ENCODE data around the gene CORO1A.
"Not testable (repeated sequence)": the region's sequence is repeated elsewhere in the genome, so short reads cannot be mapped to it uniquely, and the experiment has no call there.

The CORO1A gene

GRCh38 chr16:30151091-30151490 is 32.3 kb upstream of the CORO1A start:
- no peak overlapping the region for H3K4me3 ChIP-seq (ENCODE audit: low read depth, low read length)
- no peak for DNase-seq (ENCODE audit: low read depth, low spot score)
- TF ChIP-seq CTCF (IDR thresholded peaks at IDR 0.05; ENCODE audit: low read depth, low read length) = no peak
- in situ Hi-C loops (cut with HindIII; ENCODE audit: low sequenced_read_pairs) = no loop called here

GRCh38 chr16:30152517-30152916 is 30.9 kb upstream of the CORO1A start:
- no peak for TF ChIP-seq CTCF (IDR thresholded peaks at IDR 0.05; ENCODE audit: low read depth, low read length)
- in situ Hi-C loops (cut with HindIII; ENCODE audit: low sequenced_read_pairs) = no loop called here
- H3K4me3 ChIP-seq (ENCODE audit: low read depth, low read length) = no peak overlapping the region
- DNase-seq (ENCODE audit: low read depth, low spot score) = no peak

- in situ Hi-C loops (cut with HindIII; ENCODE audit: low sequenced_read_pairs) = no loop called here
- no peak for TF ChIP-seq CTCF (IDR thresholded peaks at IDR 0.05; ENCODE audit: low read depth, low read length)
Measured at GRCh38 chr16:30155188-30155587, 28.2 kb upstream of the CORO1A start.

GRCh38 chr16:30157214-30157613 is 26.2 kb upstream of the CORO1A start:
- no peak overlapping the region for H3K4me3 ChIP-seq (ENCODE audit: low read depth, low read length)
- TF ChIP-seq CTCF (IDR thresholded peaks at IDR 0.05; ENCODE audit: low read depth, low read length) = no peak
- in situ Hi-C loops (cut with HindIII; ENCODE audit: low sequenced_read_pairs) = no loop called here
- no peak for DNase-seq (ENCODE audit: low read depth, low spot score)

More at GRCh38 chr16:30155188-30155587, 28.2 kb upstream of the CORO1A start:
- no peak overlapping the region for H3K4me3 ChIP-seq (ENCODE audit: low read depth, low read length)
- no peak for DNase-seq (ENCODE audit: low read depth, low spot score)

GRCh38 chr16:30163538-30163937 is 19.9 kb upstream of the CORO1A start:
- H3K4me3 ChIP-seq (ENCODE audit: low read depth, low read length) = no peak overlapping the region
- in situ Hi-C loops (cut with HindIII; ENCODE audit: low sequenced_read_pairs) = no loop called here
- TF ChIP-seq CTCF (IDR thresholded peaks at IDR 0.05; ENCODE audit: low read depth, low read length) = no peak
- no peak for DNase-seq (ENCODE audit: low read depth, low spot score)

GRCh38 chr16:30166202-30166902 is 17.1 kb upstream of the CORO1A start:
- no peak for DNase-seq (ENCODE audit: low read depth, low spot score)
- no peak overlapping the region for H3K4me3 ChIP-seq (ENCODE audit: low read depth, low read length)
- no peak for TF ChIP-seq CTCF (IDR thresholded peaks at IDR 0.05; ENCODE audit: low read depth, low read length)
- in situ Hi-C loops (cut with HindIII; ENCODE audit: low sequenced_read_pairs) = no loop called here

GRCh38 chr16:30168746-30169145 is 14.7 kb upstream of the CORO1A start:
- in situ Hi-C loops (cut with HindIII; ENCODE audit: low sequenced_read_pairs); H3K4me3 ChIP-seq (ENCODE audit: low read depth, low read length); DNase-seq (ENCODE audit: low read depth, low spot score): not testable (repeated sequence)

- H3K4me3 ChIP-seq (ENCODE audit: low read depth, low read length); DNase-seq (ENCODE audit: low read depth, low spot score); in situ Hi-C loops (cut with HindIII; ENCODE audit: low sequenced_read_pairs): not testable (repeated sequence)
Measured at GRCh38 chr16:30169416-30169815, 14.0 kb upstream of the CORO1A start.

- H3K4me3 ChIP-seq (ENCODE audit: low read depth, low read length); in situ Hi-C loops (cut with HindIII; ENCODE audit: low sequenced_read_pairs); DNase-seq (ENCODE audit: low read depth, low spot score): not testable (repeated sequence)
Measured at GRCh38 chr16:30170145-30170544, 13.3 kb upstream of the CORO1A start.

Measured in astrocyte of the spinal cord (primary cell).